Stimulated activated CD8-positive, alpha-beta memory T cell treated with anti-CD3 and anti-CD28 coated beads, Interleukin-7, amount 100 ng/mL, for 4 hours (primary cell): ENCODE data around the gene HLA-C.
A peak's percentile ranks its signal among the peaks of the same experiment; 100 is the strongest.
"Not testable (repeated sequence)": the region's sequence is repeated elsewhere in the genome, so short reads cannot be mapped to it uniquely, and the experiment has no call there.

Experiments
- DNase-seq, 2 donors: peaks; one replicate each; pipeline ENCODE4 v3.0.0-alpha.2; 2020; ENCODE audit warnings: low read depth in 2 of 2

HLA-C gene

GRCh38 chr6:31270788-31271640, 878 bp downstream of the HLA-C start:
- DNase-seq = peak; percentile 42 to 60

DNA sequence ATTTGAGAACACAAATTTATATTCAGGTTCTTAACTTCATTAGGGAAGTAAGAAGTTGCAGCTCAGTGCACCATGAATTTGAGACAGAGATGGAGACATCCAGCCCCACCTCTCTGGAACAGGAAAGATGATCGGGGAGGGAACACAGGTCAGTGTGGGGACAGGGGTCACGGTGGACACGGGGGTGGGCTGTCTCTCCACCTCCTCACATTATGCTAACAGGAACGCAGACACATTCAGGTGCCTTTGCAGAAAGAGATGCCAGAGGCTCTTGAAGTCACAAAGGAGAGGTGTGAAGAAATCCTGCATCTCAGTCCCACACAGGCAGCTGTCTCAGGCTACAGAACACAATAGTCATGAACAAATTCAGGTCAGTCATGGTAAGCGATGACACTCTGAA, 3.1 kb downstream of the HLA-C start:
- DNase-seq = no peak

DNA sequence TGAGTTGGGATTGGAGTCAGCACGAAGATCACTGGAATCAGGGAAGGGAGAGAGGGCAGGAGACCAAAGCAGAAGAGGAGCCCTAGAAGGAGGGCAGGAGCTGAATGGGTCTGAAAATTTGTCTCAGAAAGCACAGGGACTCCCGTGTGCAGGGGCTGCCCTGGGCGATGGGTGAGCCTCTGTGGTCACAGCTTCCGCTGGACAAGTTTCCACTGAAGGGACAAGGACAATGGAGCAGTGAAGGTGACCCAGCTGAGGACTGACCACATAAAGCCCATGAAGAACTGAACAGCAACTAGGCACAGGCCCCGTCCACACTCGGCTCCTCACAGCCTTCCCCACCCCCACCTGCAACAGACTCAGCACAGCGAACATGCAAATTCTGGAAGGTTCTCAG, 3.5 kb downstream of the HLA-C start:
- no peak for DNase-seq

DNA sequence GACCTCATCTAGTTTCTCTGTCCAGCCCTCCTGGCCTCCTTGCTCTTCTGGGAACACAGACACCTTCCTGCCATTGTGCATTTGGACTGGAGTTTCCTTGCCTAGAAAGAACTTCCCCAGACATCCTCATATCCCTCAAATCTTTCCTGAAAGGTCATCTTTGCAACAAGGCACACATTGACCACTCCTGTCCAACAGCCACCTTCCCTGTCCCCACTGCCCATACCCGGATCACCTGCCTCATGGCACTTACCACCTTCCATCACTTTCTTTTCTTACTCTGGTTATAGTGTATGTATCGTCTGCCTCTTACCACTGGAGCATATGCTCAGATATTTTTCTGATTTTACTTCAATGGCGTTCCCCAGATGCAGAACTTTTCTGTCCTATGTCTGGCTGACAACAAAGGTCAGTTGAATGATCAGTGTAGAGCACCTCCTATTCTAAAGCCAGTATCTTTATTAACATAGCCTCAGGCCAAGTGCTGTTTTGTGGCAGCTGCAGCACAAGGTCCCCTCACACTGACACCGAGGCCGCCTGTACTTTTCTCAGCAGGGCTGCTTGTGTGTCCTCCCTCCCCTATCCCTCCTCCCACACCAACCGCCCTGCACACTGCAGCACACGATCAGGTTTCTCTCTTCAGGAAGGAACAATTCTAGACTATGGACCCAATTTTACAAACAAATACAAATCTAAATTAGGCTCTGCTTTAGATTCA, 4.1 kb downstream of the HLA-C start:
- DNase-seq = no peak

GRCh38 chr6:31266567-31267360, 5.1 kb downstream of the HLA-C start:
- DNase-seq = no peak

DNA sequence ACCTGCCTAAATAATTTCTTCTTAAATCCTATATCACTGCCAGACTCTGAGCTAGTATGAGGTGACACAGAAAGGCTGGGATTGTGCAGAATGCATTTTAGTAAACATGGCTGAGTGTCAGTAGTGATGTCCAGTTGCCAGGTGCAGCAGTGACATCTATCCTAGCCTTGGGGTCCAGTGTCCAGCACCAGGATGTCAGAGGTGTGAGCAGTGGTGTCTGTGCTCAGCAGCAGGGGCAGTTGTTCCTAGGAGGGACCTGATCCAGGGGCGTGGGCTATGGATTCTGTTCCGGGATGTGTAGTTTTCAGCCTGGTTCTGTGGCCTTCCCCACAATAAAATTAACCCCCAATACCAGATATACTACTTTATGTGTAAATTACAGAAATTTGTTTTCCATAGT, 6.0 kb downstream of the HLA-C start:
- no peak for DNase-seq

- DNase-seq = not testable (repeated sequence)
Measured at GRCh38 chr6:31263346-31263933, 8.5 kb downstream of the HLA-C start.

- not testable (repeated sequence) for DNase-seq
Measured at GRCh38 chr6:31259995-31260394, 11.9 kb downstream of the HLA-C start.

DNA sequence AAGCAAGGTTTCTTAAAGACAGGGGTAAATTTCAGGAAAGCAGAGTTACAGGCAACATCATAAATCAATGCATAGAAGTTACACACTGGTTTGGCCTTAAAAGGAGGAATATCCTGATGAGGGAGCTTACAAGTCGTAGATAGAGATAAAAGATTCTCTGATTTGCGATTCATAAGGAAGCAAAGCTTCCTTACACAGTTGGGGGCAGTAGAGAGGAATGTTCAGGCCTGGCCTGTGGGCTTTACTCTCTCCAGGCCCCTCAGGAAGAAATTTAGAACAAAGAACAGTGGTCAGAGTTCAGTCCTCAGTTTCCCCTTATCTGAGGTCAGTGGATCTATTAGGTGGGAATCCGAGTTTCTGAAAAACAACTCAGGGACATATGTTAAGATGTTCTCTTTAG, 19.3 kb downstream of the HLA-C start:
- DNase-seq = no peak

DNA sequence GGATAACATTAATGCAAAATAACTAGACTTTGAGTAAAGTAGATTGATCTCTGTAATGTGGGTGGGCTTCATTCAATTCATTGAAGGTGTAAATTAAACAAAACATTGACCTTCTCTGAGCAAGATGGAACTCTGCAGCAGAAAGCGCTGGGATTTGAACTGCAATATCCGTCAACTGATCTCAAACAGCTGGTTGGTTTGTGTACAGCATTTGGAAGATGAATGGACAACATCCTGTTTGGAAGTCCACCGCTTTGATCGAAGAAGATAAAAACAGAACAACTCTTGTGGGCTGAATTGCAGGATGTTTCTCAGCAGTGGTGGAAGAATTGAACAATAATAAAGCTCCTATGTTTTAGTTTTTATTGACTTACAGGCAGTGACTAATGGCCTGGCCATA, 20.6 kb downstream of the HLA-C start:
- no peak for DNase-seq

- no peak for DNase-seq
Measured at GRCh38 chr6:31249184-31249583, 22.7 kb downstream of the HLA-C start.

- DNase-seq = no peak
Measured at GRCh38 chr6:31247813-31248212, 24.1 kb downstream of the HLA-C start.

DNA sequence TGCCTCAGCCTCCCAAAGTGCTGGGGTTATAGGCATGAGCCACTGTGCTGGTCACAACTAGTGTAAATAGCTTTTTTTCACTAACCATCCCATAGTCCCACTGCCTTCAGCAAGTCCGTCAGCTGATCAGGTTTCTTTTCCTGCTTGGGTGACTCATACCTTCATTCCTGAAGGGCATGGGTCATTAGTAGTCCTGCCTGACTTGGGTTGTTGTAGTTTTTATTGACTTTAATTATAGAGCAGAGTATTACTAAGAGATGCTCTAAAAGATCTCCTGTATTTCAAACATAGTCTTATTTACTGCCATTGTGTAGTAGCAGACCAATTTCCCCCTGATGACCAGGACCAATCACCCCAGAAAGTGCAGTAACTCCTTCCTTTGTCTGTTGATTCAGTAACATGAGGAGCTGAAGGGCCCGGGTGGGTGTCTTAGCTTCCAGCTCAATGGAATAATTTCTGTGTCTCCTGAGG, 25.8 kb downstream of the HLA-C start:
- DNase-seq = no peak

- DNase-seq = no peak
Measured at GRCh38 chr6:31243508-31243907, 28.4 kb downstream of the HLA-C start.

DNA sequence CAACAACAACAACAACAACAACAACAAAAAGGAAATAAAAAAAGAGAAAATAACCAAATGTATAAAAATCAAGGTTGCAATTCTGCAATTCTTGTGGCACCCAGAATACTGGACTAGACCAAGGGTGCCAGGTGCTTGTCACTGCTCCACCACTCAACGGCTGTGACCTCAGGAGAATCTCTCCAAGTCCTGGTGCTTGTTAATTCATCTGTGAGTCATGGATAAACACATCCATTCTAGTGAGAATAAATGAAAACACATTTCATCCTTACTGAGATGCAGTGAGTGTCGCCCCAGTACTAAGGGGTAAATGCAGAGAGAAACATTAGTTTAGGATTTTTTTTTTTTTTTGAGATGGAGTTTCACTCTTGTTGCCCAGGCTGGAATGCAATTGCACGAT, 32.0 kb downstream of the HLA-C start:
- DNase-seq = no peak

DNA sequence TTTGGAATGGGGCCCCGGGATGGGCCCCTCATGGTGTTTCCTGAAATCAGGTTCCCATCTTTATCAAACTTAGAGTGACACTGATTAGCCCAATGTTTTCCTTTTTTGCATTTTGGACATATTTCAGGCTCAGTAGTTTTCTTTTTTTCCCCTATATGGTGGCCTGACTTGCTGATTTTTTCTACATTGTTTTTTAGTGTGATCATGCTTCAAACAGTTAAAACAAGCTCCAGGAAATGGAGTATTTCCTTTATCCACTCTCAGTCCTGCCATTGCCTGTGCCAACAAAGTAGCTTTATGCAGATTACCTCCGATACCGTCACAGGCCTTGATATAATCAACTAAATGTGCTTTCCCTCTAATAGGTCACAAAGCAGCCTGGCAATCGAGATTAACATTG, 37.8 kb downstream of the HLA-C start:
- not testable (repeated sequence) for DNase-seq

DNA sequence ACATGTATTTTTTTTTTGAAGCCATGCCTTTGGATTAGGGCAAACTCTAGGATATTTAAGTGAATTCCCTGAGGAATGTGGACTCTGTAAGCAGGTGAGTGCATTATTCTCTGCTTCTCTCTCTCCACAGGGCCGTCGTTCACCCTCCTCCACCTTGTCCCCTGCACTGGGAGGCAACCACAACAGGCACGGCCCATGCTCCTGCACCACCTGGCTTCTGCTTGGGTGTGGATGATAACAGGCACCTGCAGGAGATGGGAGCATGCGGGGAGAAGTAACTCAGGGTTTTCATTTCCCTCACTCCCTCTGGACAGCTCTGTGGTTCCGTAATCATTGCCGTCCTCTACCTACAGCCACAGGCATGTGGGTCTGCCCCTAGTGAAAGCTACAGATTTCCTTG, 43.4 kb downstream of the HLA-C start:
- no peak for DNase-seq

- no peak for DNase-seq
Measured at GRCh38 chr6:31227143-31227542, 44.7 kb downstream of the HLA-C start.

DNA sequence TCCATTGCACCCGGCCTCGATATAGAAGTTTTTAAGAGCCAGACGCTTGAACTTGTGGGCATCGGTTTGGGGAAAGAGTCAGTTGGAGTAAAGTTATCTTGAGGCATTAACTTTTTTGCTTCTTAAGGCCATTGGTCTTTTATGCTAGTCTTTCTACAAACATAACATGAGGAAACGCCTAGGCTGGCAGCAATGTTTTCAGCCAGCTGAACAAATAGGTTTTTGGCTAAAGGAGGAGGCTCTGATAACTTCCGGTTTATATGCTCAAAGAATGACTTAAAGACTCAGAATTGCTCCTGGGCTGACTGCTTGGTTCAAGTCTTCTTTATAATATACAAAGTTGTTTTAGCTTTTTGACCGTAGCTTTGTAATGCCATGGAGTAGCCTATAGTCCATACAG, 46.2 kb downstream of the HLA-C start:
- DNase-seq = no peak

- no peak for DNase-seq
Measured at GRCh38 chr6:31222496-31222895, 49.4 kb downstream of the HLA-C start.
